Measurements from ENCODE around the gene PRTG. TPM values are rescaled to one million over a fixed set of nuclear protein-coding genes. Genes with fewer than 3 reads are reported as not detected.
A peak's percentile ranks its signal among the peaks of the same experiment; 100 is the strongest.
"Not testable (repeated sequence)": the region's sequence is repeated elsewhere in the genome, so short reads cannot be mapped to it uniquely, and the experiment has no call there.

Gene PRTG
- total RNA-seq, 1 experiment from 2014 or later: 6.4 TPM

DNA sequence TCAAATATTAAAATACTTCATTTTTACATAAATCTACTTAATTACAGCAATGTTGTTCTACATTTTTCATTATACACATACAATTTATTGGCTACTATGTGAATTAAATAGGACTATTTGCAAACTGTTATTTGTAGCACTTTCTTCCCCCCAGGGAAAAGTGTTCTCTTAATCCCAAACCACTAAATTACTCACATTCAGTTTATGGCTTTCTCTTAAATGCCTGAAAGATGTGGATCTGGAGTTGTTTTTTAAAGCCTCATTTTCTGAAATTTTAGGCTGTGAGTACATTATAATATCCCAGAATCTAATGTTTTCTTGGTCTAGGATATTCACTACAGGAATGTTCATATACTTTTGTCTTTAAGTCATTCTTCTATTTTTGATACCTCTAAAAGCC, 32.7 kb downstream of the PRTG start:
- no peak for DNase-seq (ENCODE audit: low read depth)
- in situ Hi-C loops (cut with HindIII; ENCODE audit: low pct_unique_long_range_greater_than_20kb, low sequenced_read_pairs): no loop called here

DNA sequence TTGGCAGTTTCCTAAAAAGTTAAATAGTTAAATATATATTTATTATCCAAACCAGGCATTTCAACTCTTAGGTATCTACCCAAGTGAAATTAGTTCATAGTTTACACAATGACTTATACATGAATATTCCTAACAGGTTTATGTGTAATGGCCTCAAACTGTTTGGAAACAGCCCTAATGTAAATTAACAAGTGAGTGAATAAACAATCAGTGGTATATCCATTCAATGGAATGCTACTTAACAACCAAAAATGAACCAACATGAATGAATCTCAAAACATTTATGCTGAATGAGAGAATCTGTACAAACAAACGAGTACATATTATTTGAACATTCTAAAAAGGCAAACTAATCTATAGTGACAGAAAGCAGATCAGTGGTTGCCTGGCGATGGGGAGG, 33.5 kb downstream of the PRTG start:
- no peak for DNase-seq (ENCODE audit: low read depth)
- in situ Hi-C loops (cut with HindIII; ENCODE audit: low pct_unique_long_range_greater_than_20kb, low sequenced_read_pairs): no loop called here

DNA sequence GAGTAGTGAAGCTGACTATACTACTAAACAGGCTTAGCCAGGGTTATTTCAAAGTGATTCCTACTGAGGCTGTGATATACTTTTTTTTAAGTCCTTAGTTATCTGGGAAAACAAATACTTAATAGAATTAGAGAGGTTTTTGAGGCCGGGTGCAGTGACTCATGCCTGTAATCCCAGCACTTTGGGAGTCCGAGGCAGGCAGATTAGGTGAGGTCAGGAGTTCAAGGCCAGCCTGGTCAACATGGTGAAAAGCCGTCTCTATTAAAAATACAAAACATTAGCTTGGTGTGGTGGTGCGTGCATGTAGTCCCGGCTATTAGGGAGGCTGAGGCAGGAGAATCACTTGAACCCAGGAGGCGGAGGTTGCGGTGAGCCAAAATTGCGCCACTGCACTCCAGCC, 34.2 kb downstream of the PRTG start:
- in situ Hi-C loops (cut with HindIII; ENCODE audit: low pct_unique_long_range_greater_than_20kb, low sequenced_read_pairs): no loop called here
- DNase-seq (ENCODE audit: low read depth): no peak

DNA sequence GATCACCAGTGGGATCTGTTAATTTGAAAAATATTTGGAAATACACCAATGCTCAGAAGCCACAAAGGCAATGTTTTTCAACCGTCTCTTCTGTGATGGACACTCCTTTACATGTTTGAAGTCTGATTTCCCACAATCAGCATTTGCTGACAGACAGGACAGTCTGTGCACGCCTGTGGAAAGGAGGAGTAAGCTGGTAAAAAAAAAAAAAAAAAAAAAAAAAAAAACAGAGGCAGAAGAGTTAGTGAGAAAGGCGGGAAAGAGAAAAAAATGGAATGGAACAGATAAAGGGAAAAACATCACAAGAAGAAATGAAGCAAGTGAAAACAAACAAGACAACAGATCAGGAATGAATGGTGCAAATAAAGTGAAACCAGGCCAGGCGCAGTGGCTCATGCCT, 35.0 kb downstream of the PRTG start:
- in situ Hi-C loops (cut with HindIII; ENCODE audit: low pct_unique_long_range_greater_than_20kb, low sequenced_read_pairs): no loop called here
- DNase-seq (ENCODE audit: low read depth): peak; percentile 10

DNA sequence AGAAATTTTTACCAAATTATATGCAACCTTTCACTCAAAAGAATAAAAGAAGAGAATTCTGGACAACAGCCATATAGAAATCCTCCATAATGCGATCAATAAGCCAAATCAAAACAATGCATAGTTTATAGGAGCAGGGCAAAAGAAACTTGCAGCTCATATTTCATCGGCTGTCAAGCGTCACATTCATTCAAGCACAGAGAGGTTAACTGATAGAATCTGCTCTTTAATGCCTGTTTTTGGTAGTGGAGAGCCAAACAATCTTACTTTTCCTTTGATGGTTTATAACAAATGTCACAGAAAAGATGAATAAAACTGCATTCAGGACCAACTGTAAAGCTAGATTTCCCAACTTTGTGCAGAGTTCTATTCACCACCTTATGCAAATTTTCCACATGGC, 35.4 kb downstream of the PRTG start:
- in situ Hi-C loops (cut with HindIII; ENCODE audit: low pct_unique_long_range_greater_than_20kb, low sequenced_read_pairs): no loop called here
- DNase-seq (ENCODE audit: low read depth): peak; percentile 11

DNA sequence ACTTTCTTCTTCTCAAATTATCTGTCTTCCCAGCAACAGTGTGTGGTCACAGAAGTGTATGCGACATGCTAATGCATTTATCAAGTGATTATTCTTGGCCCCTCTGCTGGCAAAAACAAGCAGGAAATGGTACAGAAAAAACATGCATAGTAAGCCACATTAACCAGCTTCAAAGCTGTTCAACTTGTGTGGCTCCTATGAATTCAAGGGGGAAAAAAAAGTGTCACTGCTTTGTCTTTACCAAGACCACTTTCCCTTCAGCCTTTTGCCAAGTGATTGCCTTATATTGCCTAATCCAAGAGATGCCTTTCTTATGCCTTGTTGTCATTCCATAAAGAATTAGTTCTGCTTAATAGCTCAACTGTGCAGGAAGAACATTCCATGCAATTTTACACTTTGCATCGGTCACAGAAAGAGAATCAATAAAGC, 39.1 kb downstream of the PRTG start:
- in situ Hi-C loops (cut with HindIII; ENCODE audit: low pct_unique_long_range_greater_than_20kb, low sequenced_read_pairs): no loop called here
- peak; percentile 82 for DNase-seq (ENCODE audit: low read depth)

DNA sequence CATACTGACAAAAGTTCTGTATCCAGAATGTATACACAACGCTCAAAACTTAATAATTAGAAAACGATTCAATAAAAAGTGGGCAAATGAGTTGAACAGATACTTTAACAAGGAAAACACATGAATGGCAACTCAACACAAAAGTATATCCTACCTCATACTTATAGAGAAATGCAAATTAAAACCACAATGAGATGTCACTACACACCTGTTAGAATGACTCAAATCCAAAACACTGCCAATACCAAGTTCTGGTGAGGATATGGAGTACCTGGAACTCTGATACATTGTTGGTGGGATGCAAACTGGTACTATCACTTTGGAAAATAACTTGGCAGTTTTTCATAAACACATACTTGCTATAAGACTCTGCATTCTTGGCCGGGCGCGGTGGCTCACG, 42.1 kb downstream of the PRTG start:
- in situ Hi-C loops (cut with HindIII; ENCODE audit: low pct_unique_long_range_greater_than_20kb, low sequenced_read_pairs): no loop called here
- no peak for DNase-seq (ENCODE audit: low read depth)

DNA sequence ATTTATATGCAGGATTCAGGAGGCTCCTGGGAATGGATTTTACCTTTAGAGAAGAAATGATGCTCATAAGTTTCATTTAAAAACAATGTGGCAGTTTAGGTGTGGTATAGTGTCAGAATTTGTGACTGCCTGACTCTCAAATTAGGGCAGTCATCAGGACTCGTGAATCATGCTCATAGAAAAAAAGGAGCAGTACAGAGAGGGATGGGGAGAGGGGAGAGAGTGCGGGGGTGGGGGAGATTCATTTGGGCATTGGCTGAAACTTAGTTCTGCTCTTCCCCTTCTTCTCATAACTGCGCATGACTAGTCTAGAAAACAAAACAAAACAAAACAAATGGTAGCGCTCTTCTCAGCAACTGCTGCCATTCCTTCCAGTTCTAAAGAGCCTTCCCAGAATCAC, 44.3 kb downstream of the PRTG start:
- no peak for DNase-seq (ENCODE audit: low read depth)
- in situ Hi-C loops (cut with HindIII; ENCODE audit: low pct_unique_long_range_greater_than_20kb, low sequenced_read_pairs): no loop called here

DNA sequence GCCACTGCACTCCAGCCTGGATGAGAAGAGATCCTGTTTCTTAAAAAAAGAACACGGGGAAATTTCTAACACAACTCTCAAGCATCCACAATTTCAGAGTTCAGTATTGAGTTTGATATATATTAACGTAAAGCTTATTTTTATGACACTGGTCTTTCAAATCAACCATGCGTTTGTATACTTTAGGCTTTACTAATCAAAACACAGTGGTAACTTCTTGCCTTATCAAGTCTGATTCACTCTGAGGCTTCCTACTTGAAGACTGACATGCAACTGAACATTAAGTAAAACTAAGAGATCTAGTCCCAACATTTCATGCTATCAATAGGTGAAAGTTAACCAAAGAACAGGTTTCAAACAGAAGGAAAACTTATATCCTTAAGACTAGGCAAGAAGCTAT, 46.7 kb downstream of the PRTG start:
- peak; percentile 13 for DNase-seq (ENCODE audit: low read depth)
- in situ Hi-C loops (cut with HindIII; ENCODE audit: low pct_unique_long_range_greater_than_20kb, low sequenced_read_pairs): no loop called here

DNA sequence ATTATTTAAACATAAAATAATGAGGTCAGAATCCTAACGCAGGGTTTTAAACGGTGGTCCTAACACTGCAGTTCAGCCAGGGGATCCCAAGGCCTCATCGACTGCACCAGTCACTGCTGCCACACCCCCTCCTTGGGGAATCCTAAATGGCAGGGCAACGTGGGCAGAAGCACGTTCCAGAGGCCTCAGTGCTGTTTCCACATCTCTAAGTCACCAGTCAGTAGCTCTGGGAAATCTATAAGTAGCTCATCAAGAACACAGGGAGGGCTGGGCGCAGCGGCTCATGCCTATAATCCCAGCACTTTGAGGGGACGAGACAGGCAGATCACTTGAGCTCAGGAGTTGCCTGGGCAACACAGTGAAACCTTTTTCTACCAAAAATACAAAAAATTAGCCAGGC, 47.5 kb downstream of the PRTG start:
- in situ Hi-C loops (cut with HindIII; ENCODE audit: low pct_unique_long_range_greater_than_20kb, low sequenced_read_pairs): no loop called here
- no peak for DNase-seq (ENCODE audit: low read depth)

DNA sequence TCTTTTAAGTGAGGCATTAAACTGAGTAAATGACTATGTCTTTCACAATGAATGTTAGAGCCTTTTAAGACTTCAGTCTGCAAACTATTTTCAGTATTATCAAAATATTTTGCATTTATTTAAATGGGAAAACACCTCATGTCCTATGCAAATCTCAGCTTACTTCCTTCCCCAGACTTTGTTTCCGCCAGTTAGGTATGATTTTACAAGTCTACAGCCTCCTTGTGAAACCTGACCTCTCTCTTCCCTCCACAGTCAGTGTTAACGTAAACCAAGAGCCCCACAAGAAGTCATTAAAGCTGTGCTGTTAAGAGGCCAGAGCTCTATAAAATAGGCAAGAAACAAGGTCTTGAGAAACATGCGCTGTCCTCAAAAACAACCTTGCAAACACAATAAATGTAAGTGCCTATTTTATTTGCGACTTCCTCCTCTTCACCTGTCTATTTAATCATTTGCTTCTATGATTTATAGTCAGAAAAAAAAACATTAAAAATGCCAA, 48.3 kb downstream of the PRTG start:
- no peak for DNase-seq (ENCODE audit: low read depth)
- in situ Hi-C loops (cut with HindIII; ENCODE audit: low pct_unique_long_range_greater_than_20kb, low sequenced_read_pairs): no loop called here

DNA sequence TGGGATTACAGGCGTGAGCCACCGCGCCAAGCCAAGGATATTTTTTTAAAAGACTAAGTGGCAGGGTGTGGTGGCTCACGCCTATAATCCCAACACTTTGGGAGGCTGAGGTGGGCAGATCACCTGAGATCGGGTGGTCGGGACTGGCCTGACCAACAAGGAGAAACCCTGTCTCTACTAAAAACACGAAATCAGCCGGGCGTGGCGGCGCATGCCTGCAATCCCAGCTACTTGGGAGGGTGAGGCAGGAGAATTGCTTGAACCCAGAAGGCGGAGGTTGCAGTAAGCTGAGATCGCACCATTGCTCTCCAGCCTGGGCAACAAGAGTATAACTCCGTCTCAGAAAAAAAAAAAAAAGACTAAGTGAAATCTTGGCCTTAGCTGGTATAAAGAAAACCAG, 49.8 kb downstream of the PRTG start:
- in situ Hi-C loops (cut with HindIII; ENCODE audit: low pct_unique_long_range_greater_than_20kb, low sequenced_read_pairs); DNase-seq (ENCODE audit: low read depth): not testable (repeated sequence)

DNA sequence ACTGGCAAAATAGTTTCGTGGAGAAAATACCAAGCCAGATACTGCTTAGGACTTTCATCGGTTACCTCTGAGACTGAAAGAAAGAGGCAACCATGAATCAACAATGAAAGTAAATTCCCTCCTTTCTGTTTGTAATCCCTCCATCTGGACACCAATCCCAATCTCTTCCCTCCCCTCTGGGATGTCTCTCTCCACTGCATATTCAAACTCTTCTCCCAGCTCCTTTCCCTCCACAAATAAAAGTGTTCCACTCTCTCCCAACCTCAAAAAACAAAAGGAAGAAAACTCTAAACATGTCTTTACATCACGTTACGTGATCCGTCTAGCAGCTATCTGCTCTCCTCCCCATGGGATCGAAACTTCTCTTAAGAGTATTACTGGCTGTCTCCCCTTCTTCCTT, 55.2 kb downstream of the PRTG start:
- no peak for DNase-seq (ENCODE audit: low read depth)
- in situ Hi-C loops (cut with HindIII; ENCODE audit: low pct_unique_long_range_greater_than_20kb, low sequenced_read_pairs): no loop called here

DNA sequence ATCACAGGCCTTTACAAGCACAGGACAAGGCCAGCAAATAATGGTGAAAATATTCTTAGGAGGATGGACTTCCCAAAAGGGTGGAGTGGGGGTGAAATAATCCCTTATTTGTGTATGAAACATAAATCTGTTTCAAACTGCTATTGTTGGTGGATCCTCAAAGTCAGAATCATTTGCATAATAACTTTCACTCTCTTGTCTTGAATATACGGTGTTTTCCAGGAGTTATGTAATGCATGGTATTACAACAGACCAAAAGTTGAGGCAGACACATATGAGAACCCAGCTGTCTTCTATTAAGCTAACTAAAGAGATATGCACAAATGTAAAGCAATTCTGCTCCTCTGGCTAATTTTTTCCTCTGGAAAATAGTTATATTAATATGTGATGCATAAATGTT, 57.7 kb downstream of the PRTG start:
- in situ Hi-C loops (cut with HindIII; ENCODE audit: low pct_unique_long_range_greater_than_20kb, low sequenced_read_pairs): no loop called here
- no peak for DNase-seq (ENCODE audit: low read depth)

DNA sequence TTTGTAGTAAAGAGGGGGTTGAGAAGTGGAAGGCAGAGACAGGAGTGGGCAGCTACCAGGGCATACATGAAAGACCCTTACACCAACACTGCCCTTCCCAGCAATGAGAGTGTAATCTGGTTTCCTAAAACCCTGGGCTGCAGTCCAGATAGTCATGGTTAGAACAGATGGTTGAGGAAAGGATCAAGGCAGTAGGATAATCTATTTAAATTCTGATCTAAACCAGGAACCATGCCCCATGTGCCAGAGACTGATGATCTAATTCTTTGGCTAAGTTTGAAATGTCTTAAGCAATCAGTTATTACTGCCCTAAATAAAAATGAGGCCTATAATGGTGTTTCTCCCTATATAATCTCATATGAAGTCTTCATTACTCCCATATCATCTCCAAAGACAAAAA, 59.6 kb downstream of the PRTG start:
- no peak for DNase-seq (ENCODE audit: low read depth)
- in situ Hi-C loops (cut with HindIII; ENCODE audit: low pct_unique_long_range_greater_than_20kb, low sequenced_read_pairs): no loop called here

DNA sequence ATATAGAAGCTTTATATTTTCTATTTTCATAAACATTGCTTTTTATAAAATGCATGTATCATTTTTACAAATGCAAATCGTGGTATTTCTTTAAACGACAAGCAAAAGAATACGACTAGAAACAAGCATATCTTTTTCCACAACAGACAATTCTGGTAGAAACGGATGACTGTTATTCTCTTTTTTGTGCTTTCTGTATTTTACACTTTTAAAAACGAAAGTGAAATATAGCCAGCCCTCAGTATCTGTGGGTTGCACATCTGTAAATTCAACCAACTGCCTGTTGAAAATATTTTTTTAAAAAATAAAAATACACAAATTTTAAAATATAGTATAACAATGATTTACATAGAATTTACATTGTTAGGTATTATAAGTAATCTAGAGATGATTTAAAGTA, 61.3 kb downstream of the PRTG start:
- no peak for DNase-seq (ENCODE audit: low read depth)
- in situ Hi-C loops (cut with HindIII; ENCODE audit: low pct_unique_long_range_greater_than_20kb, low sequenced_read_pairs): no loop called here

DNA sequence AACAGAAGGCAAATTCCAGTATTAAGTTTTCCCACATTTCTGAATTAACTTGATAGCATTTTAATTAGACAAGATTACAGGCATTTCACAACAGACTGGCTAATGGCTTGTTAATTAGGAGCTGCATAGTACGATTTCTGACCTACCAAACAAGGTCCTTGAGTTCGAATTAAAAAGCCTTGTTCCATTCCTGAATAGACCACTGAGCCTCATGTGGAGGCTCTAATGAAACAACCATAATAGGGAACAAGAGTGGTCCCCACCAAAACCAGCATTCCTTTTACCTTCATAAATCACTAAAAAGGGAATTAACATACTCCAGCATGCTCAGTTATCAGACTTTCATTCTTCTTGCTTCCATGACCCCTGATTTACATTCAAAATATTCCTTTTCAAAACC, 66.4 kb downstream of the PRTG start:
- in situ Hi-C loops (cut with HindIII; ENCODE audit: low pct_unique_long_range_greater_than_20kb, low sequenced_read_pairs): no loop called here
- DNase-seq (ENCODE audit: low read depth): no peak

DNA sequence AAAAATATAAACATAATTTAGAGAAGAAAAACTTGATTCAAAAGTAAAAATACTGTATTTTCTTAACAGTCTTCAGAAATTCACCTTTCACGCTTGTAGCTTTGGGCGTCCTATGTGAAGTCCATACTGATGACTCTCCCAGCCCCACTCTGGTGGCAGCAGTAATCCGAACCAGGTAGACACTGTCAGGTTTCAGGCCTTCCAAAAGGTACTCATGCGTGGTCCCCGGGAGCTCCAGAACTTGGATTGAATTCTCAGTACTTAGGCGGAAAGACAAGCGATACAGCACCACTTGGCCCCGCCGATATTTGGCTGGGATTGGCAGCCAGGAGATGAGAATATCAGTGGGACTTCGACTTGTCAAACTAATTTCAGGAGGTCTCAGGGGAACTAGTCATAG, 69.7 kb downstream of the PRTG start:
- DNase-seq (ENCODE audit: low read depth): no peak

DNA sequence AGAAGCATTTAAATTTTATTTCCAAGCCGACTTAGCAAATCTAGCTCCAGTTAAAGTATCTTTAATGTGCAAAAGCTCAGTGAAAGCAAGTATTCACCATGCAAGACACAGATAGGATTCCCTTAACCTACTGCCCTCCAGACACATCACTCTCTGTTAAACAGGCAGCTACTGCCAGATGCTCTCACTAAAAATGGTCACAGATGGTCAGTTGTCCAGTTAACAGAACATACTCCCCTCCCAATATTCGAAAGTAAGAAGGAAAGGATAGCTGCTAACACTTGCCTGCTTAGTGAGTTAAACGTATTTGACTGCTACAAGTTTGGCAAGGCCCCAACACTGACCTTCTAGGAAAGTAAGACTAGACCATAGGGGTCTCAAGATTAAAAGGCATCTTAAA, 73.7 kb downstream of the PRTG start:
- DNase-seq (ENCODE audit: low read depth): no peak
- in situ Hi-C loops (cut with HindIII; ENCODE audit: low pct_unique_long_range_greater_than_20kb, low sequenced_read_pairs): no loop called here

More for the DNA sequence above, 69.7 kb downstream of the PRTG start:
- in situ Hi-C loops (cut with HindIII; ENCODE audit: low pct_unique_long_range_greater_than_20kb, low sequenced_read_pairs): no loop called here

DNA sequence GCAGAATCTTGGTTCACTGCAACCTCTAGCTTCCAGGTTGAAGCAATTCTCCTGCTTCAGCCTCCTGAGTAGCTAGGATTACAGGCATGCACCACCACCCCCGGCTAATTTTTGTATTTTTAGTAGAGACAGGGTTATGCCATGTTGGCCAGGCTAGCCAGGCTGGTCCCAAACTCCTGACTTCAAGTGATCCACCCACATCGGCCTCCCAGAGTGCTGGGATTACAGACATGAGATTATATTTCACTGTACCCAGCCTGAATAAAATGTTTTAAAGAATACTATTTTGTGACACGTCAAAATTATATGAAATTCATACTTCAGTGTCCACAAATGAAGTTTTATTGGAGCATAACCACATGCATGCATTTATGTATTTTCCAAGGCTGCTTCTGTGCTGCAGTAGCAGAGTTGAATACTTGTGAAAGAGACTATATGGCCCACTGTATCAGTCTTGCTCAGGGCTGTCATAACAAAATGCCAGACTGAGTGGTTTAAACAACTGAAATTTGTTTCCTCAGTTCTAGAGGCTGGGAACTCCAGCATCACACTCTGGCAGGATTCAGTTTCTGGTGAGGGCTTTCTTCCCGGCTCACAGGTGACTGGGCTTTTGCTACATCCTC, 77.2 kb downstream of the PRTG start:
- no peak for DNase-seq (ENCODE audit: low read depth)
- in situ Hi-C loops (cut with HindIII; ENCODE audit: low pct_unique_long_range_greater_than_20kb, low sequenced_read_pairs): no loop called here

DNA sequence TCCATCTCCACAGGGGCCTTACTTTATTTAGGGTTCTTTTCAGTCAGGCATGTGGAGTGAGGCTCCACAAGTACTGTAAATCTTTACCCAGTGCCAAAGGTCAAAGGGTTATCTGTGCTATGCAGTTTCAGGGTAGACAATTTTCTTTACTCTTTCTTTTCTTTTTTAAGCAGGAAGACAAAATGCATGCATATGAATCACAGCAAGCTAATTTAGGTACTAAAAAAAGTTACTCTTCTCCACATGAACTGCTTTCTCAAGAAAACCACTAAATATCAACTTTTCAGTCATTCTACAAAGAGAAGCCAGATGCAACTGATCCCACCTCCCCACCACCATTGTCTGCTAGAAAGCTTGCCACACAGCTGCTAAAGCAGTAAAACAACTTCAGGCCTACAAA, 81.5 kb downstream of the PRTG start:
- DNase-seq (ENCODE audit: low read depth): no peak
- in situ Hi-C loops (cut with HindIII; ENCODE audit: low pct_unique_long_range_greater_than_20kb, low sequenced_read_pairs): no loop called here
